ENCODE measurements around the gene NTNG1.

The NTNG1 gene

DNA sequence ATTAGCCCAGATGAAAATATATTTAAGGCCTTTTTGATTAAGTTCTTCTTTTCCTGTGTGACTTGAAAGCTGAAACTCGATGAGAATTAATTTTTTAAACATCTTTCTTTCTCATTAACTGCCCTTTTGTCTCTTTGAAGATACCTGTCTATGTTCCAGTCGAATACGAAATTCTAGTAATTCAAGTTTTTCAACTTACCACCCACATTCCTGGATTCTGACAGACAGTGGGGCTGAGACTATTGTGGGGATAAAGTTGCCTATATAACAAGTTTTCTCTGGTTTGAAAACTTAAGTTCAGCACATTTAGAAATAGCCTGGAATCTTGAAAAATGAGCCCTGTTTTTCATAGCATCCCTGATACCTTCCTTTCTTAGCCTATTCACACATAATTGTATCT is 114.6 kb downstream of the NTNG1 start:
- DNase-seq (ENCODE audit: low read depth in 2 of 3, low spot score in 1 of 3): no peak

GRCh38 chr1:107262467-107263286 is 121.8 kb downstream of the NTNG1 start:
- DNase-seq (ENCODE audit: low read depth in 2 of 3, low spot score in 1 of 3): no peak

DNA sequence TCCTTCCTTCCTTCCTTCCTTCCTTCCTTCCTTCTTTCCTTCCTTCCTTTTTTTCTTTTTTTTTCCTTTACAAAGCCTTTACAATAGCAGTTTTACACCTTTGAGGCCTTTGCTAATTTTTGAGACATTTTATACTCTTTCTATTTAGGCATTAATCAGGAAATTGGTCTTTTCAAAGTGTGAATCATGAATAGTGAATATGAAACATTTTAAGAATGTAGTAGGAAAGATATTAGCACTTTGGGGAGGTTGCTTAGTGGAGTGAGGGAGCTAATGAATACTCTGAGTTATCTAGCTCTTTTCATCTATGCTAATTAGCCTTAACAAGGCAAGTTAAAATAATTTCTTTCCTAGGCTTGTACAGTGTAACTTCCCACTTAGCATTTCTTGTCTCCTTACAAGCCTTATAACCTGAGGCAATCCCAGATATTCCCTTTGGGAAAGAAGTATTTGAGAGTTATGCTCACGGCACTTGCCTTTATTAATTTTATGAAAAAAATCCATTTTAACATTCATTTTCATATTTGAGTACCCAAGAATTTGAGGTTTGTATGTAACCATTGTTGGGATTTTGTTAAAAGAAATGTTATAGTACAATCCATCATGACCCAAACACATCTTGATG is 122.6 kb downstream of the NTNG1 start:
- no peak for DNase-seq (ENCODE audit: low read depth in 2 of 3, low spot score in 1 of 3)

DNA sequence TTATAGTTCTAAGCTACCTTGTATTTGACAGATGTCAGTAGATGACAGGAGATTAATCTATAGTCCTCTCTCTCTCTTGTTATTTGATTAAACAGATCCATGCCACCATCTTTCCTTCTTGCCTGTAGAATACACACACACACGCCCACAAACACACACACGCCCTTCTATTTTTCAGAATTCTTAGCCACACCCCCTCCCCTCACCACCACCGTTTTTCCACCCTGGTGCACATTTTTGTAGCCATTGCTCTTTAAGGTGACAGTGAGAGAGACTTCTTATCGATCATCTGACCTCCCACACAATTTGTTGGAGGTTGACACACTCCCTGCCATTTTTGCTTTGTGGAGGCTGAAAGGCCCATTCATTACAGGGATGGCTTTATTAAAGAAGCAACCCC is 123.2 kb downstream of the NTNG1 start:
- DNase-seq (ENCODE audit: low read depth in 2 of 3, low spot score in 1 of 3): no peak

DNA sequence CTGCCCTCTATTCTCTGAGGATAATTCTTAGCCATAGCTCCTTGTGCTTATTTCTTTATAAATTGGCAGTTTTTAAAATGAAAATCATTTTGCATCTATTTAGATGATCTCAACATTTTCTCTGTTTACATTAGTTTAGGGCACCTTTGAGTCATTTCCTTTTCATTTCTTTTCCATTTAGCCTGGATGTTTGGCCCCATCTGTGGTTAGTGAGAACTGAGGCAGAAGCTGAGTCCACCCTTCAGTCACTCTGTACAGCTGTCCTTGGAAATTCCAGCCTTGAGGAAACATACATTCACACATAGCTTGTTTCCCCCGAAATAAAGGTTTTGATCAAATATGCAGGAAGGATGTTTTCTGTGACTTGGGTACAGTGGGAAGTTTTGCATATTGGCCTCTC is 123.7 kb downstream of the NTNG1 start:
- DNase-seq (ENCODE audit: low read depth in 2 of 3, low spot score in 1 of 3): no peak

- DNase-seq (ENCODE audit: low read depth in 2 of 3, low spot score in 1 of 3): no peak
Measured at GRCh38 chr1:107267489-107267888, 126.7 kb downstream of the NTNG1 start.

DNA sequence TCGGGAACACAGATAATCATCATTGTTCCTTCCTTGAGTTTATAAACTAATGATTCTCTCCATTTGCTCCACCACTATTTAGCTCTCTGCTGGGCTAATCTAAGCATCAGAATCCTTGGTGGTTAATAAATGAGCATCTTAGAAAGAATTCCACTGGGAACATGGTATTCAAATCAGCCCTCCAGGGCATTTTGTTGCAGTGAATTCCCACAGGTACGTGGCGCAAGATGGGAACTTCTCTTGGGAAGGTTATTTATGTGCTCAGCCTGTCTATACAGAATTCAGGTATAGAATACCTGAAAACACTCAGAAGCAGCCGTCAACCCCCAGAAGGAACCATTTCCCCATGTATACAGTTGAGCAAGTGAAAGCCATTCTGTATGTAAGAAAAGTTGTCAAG is 131.5 kb downstream of the NTNG1 start:
- no peak for DNase-seq (ENCODE audit: low read depth in 2 of 3, low spot score in 1 of 3)

GRCh38 chr1:107273515-107273914 is 132.7 kb downstream of the NTNG1 start:
- DNase-seq (ENCODE audit: low read depth in 2 of 3, low spot score in 1 of 3): no peak

- no peak for DNase-seq (ENCODE audit: low read depth in 2 of 3, low spot score in 1 of 3)
Measured at GRCh38 chr1:107274227-107274626, 133.4 kb downstream of the NTNG1 start.

DNA sequence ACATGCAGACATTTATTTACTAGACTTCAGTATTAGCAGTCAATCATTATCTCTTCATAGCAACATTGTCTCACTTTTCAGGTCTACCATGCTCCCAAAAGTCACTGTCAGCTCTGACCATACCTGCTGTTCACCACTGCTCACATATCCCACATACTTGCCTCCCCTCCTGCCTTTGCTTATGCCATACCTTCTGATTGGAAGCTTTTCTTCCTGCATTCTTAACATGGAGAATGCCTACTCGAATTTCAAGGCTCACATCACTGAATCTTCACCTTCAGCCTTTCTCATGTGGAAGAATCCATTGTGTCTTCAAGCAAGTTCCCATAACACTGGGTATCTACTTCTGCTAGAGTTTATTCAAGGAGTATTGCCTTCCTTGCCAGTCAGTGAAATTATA is 135.4 kb downstream of the NTNG1 start:
- no peak for DNase-seq (ENCODE audit: low read depth in 2 of 3, low spot score in 1 of 3)

- DNase-seq (ENCODE audit: low read depth in 2 of 3, low spot score in 1 of 3): no peak
Measured at GRCh38 chr1:107277022-107277421, 136.2 kb downstream of the NTNG1 start.

DNA sequence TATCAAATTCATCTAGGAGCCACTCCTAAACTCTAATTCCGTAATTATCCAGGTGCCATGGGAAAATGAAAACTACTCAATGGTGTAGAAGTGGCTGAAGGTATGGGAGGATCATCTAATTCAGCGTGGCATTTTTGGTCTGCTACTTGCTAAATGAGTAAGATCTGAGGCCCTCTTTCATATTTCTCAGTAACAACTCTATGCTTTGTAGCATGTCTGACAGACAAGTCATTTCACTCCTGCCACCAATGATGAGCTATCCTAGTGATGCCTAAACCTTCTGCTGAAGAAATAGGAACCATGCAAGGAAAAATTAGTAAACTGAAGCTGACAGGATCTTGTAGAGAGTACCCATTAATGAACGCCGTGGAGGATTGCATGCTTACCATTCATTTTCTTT is 145.3 kb downstream of the NTNG1 start:
- DNase-seq (ENCODE audit: low read depth in 2 of 3, low spot score in 1 of 3): no peak

DNA sequence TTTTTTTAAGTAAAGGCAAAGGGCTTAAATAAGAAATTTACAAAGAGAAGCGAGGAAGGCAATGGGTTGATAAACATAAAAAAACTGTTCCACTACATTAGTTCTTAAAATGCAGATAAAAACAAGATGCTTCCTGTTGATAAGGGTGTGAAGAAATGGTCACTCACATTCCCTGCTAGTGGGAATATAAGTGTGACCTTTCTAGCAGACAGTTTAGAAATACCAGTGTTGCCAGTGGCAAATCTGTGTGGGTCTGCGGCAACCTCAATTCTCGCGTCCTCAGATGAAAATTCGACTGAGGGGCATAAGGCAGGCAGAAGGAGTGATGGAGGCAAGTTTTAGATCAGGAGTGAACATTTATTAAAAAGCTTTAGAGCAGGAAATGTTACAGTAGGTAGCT is 151.1 kb downstream of the NTNG1 start:
- DNase-seq (ENCODE audit: low read depth in 2 of 3, low spot score in 1 of 3): no peak

GRCh38 chr1:107293901-107294613 is 153.2 kb downstream of the NTNG1 start:
- no peak for DNase-seq (ENCODE audit: low read depth in 2 of 3, low spot score in 1 of 3)

- DNase-seq (ENCODE audit: low read depth in 2 of 3, low spot score in 1 of 3): no peak
Measured at GRCh38 chr1:107294686-107295085, 153.8 kb downstream of the NTNG1 start.

GRCh38 chr1:107297681-107298080 is 156.8 kb downstream of the NTNG1 start:
- DNase-seq (ENCODE audit: low read depth in 2 of 3, low spot score in 1 of 3): no peak

DNA sequence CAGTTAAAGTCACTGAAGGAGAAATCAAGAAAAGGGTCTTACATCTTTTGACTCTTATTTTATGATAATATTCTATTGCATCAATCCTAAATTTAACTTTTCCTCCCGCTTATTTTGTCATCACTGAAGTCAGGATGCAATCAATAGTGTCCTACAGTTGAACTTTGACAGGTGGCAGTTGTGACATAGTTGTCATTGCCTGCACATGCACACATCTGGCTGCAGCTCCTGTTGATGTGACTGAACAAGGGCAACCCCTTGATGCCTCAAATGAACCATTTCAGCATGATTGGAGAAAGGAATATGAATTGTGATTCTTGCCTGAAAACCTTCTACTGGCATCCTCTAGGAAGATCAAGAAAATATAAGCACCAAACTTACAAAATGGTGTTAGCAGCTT is 157.7 kb downstream of the NTNG1 start:
- DNase-seq (ENCODE audit: low read depth in 2 of 3, low spot score in 1 of 3): no peak

GRCh38 chr1:107299521-107299920 is 158.7 kb downstream of the NTNG1 start:
- no peak for DNase-seq (ENCODE audit: low read depth in 2 of 3, low spot score in 1 of 3)

DNA sequence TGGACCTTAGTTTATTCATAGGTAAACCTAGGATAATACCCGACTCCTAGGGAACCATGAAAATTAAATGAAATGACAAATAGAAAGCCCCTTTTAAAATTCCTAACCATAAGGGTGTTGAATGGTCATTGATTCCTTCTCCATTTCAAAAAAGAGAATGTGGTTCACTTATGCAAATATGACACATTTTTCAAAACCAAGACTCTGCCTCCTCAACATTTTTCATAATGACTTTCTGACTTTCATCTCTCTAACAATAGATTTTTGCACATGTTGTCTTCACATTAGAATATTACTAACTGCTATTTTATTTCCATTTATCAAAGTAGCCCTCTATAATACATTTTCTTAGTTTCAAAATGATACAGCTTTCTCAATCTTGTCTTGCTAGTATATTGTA is 169.1 kb downstream of the NTNG1 start:
- DNase-seq (ENCODE audit: low read depth in 2 of 3, low spot score in 1 of 3): no peak

DNA sequence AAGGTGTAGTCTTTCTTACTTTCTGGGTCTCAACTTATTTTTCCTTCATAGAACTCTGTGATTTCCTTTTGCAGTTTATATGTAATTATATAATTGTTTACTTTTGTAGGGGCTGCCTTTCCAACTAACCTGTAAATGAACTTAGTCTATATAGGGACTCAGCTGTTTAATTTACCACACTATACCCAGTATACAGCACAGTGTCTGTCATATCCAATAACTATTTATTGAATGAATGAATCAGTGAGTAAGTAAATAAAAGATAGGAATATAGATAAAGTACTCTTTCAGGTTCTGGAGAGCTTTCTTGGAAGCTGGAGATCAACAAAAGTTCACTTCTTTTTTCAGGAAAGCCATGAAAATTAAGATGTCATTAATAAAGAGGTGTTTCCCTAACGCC is 174.8 kb downstream of the NTNG1 start:
- DNase-seq (ENCODE audit: low read depth in 2 of 3, low spot score in 1 of 3): no peak

GRCh38 chr1:107318932-107319331 is 178.1 kb downstream of the NTNG1 start:
- no peak for DNase-seq (ENCODE audit: low read depth in 2 of 3, low spot score in 1 of 3)

DNA sequence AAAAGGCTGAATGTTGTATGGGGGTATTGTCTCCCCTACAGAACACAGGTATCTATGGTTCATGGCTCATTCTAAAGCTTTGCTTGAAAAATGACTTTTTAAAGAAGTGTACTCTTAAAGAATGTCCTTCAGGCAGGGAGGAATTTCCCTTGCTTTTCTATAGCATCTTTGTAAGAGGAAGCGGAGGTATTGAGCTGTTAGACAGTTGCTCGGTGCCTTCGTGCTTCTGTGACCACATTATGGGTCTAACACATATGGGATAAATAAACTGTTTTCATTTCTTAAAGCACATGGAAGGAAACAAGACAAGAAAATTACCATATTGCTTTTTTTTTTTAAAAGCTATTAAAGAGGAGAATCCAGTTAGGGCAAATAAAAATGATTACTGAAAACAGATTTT is 182.9 kb downstream of the NTNG1 start:
- no peak for DNase-seq (ENCODE audit: low read depth in 2 of 3, low spot score in 1 of 3)

Measured in stimulated activated CD4-positive, alpha-beta T cell treated with anti-CD3 and anti-CD28 coated beads, Interleukin-12 subunit alpha, Interleukin-12 subunit beta, amount 100 ng/mL, for 48 hours (primary cell).